Gastroesophageal sphincter (tissue), 4 donors: ENCODE results near the gene SNRNP48. TPM values are rescaled to one million over a fixed set of nuclear protein-coding genes. Genes with fewer than 3 reads are reported as not detected.

Experiments
- ATAC-seq: fragments of 150-250 bp; one replicate; pipeline ENCODE4 v1.9.1; 2016; ENCODE audit warnings: mild to moderate bottlenecking, moderate library complexity
- H3K27ac ChIP-seq, 4 donors: fragments of 200-600 bp; sonication (generic) in 3 of 4; 1 replicate in 3 of 4; 2 replicates in 1 of 4; pipeline ENCODE4 v1.5.1; 2016 to 2019
- H3K27me3 ChIP-seq: fragments of 200-600 bp; sonication (generic); one replicate; pipeline ENCODE4 v1.5.1; 2019
- H3K36me3 ChIP-seq, 2 donors: fragments of 200-600 bp; sonication (generic); one replicate each; pipeline ENCODE4 v1.5.1; 2019; ENCODE audit warnings: control low read depth in 1 of 2
- H3K4me1 ChIP-seq, 3 donors: fragments of 200-600 bp; sonication (generic); 1 replicate in 2 of 3; 2 replicates in 1 of 3; pipeline ENCODE4 v1.5.1; 2016 to 2019; ENCODE audit warnings: control low read depth in 2 of 3
- H3K4me3 ChIP-seq, 2 donors: fragments of 200-600 bp; sonication (generic); one replicate each; pipeline ENCODE4 v1.5.1; 2019; ENCODE audit warnings: mild to moderate bottlenecking in 1 of 2, moderate library complexity in 1 of 2
- H3K9me3 ChIP-seq, 3 donors: fragments of 200-600 bp; sonication (generic); one replicate each; pipeline ENCODE4 v1.5.1; 2017 to 2019; ENCODE audit warnings: control low read depth in 2 of 3
- CTCF ChIP-seq, 4 experiments: fragments of 200-600 bp in 2 of 4; fragments of 450-650 bp in 2 of 4; sonication (generic) in 1 of 4; IDR thresholded peaks; one replicate each; pipeline ENCODE4 v1.5.1; 2017 to 2019; ENCODE audit warnings: antibody characterized with exemption in 4 of 4, mild to moderate bottlenecking in 2 of 4, moderate library complexity in 2 of 4
- EP300 ChIP-seq: sonication (generic); formaldehyde crosslinking; IDR thresholded peaks from one replicate; pipeline ENCODE4 v1.6.1; 2017; ENCODE audit warnings: antibody characterized with exemption, mild to moderate bottlenecking
- POLR2A ChIP-seq, 2 donors: fragments of 450-650 bp; IDR thresholded peaks; one replicate each; pipeline ENCODE4 v1.6.1; 2017; ENCODE audit warnings: antibody characterized with exemption in 2 of 2, mild to moderate bottlenecking in 2 of 2, moderate library complexity in 1 of 2
- POLR2AphosphoS5 ChIP-seq: sonication (generic); formaldehyde crosslinking; IDR thresholded peaks from one replicate; pipeline ENCODE4 v1.6.1; 2017; ENCODE audit warnings: antibody characterized with exemption
- WGBS, 2 donors: methylation state at CpG; one replicate each; pipeline ENCODE4 v1.1.5; 2018; ENCODE audit warnings: low coverage in 1 of 2; 5-methylcytosine and 5-hydroxymethylcytosine counted together
- total RNA-seq, 4 donors: library from RNA; depleted of rRNA; stranded (reverse); fragments of >200 nt; gene quantifications; one replicate each; pipeline ENCODE4 v1.1.0, GENCODE V29; 2016

The SNRNP48 gene
- total RNA-seq, 4 donors from 2014 or later: 11.4 to 18.9 (median 13.9) TPM

- H3K27me3 ChIP-seq: peaks cover 80% of the 10 kb centered on the region
- no peaks in the 10 kb centered on the region for H3K9me3 ChIP-seq
- no peak overlapping the region for H3K27ac ChIP-seq
- no peaks in the 10 kb centered on the region for H3K36me3 ChIP-seq
- peaks cover 0 to 22% (median 21%) of the 10 kb centered on the region in 3 donors for H3K4me1 ChIP-seq
- H3K4me3 ChIP-seq: no peak overlapping the region
- 69 to 84% methylated on average over 4 to 6 of the region's 6 CpGs for WGBS, 2 donors
- ATAC-seq: no peak
- TF ChIP-seq CTCF (IDR thresholded peaks at IDR 0.05): no peak
- TF ChIP-seq EP300: no peak
- no peak for TF ChIP-seq POLR2A (IDR thresholded peaks at IDR 0.05)
- TF ChIP-seq POLR2AphosphoS5: no peak
Observed at GRCh38 chr6:7546020-7546369, 44.0 kb upstream of the SNRNP48 start.

- ATAC-seq: no peak
- TF ChIP-seq POLR2AphosphoS5 (no peak), EP300 (no peak), CTCF (IDR thresholded peaks at IDR 0.05) (no peak), POLR2A (IDR thresholded peaks at IDR 0.05) (no peak)
- Histone ChIP-seq H3K4me3 (no peak overlapping the region), H3K4me1 (peaks cover 0 to 18% (median 17%) of the 10 kb centered on the region in 3 donors), H3K9me3 (no peaks in the 10 kb centered on the region), H3K27ac (no peak overlapping the region), H3K27me3 (peaks cover 78% of the 10 kb centered on the region), H3K36me3 (no peaks in the 10 kb centered on the region)
- 89 to 100% methylated on average over 2 of the region's 2 CpGs for WGBS, 2 donors
Observed at GRCh38 chr6:7546383-7546782, 43.6 kb upstream of the SNRNP48 start.

- H3K27ac ChIP-seq: no peak overlapping the region
Observed at GRCh38 chr6:7546896-7547295, 43.1 kb upstream of the SNRNP48 start.

GRCh38 chr6:7547315-7547714 is 42.7 kb upstream of the SNRNP48 start:
- Histone ChIP-seq H3K27me3 (peaks cover 73% of the 10 kb centered on the region), H3K4me1 (peaks cover 0 to 9% (median 8%) of the 10 kb centered on the region in 3 donors), H3K4me3 (no peak overlapping the region), H3K36me3 (no peaks in the 10 kb centered on the region), H3K27ac (no peak overlapping the region), H3K9me3 (no peaks in the 10 kb centered on the region)
- TF ChIP-seq POLR2A (IDR thresholded peaks at IDR 0.05) (no peak), POLR2AphosphoS5 (no peak), CTCF (IDR thresholded peaks at IDR 0.05) (no peak), EP300 (no peak)
- ATAC-seq: no peak
- 95 to 100% methylated on average over 4 of the region's 4 CpGs for WGBS, 2 donors

More at GRCh38 chr6:7546896-7547295, 43.1 kb upstream of the SNRNP48 start:
- no peaks in the 10 kb centered on the region for H3K36me3 ChIP-seq
- WGBS, 2 donors: 70% methylated on average over 2 of the region's 4 CpGs; no CpG with 5 or more reads in 1 of the 2 donors
- TF ChIP-seq EP300 (no peak), POLR2AphosphoS5 (no peak), CTCF (IDR thresholded peaks at IDR 0.05) (no peak), POLR2A (IDR thresholded peaks at IDR 0.05) (no peak)
- H3K27me3 ChIP-seq: peaks cover 77% of the 10 kb centered on the region
- H3K4me3 ChIP-seq: no peak overlapping the region
- no peaks in the 10 kb centered on the region for H3K9me3 ChIP-seq
- ATAC-seq: no peak
- peaks cover 0 to 13% (median 12%) of the 10 kb centered on the region in 3 donors for H3K4me1 ChIP-seq

GRCh38 chr6:7550433-7550801 is 39.6 kb upstream of the SNRNP48 start:
- ATAC-seq: no peak
- 77 to 81% methylated on average over 2 of the region's 2 CpGs for WGBS, 2 donors

More at GRCh38 chr6:7550433-7550801, 39.6 kb upstream of the SNRNP48 start:
- no peaks in the 10 kb centered on the region for H3K9me3 ChIP-seq
- no peak overlapping the region for H3K4me3 ChIP-seq
- H3K4me1 ChIP-seq: no peaks in the 10 kb centered on the region
- no peak overlapping the region for H3K27ac ChIP-seq
- no peaks in the 10 kb centered on the region for H3K36me3 ChIP-seq
- H3K27me3 ChIP-seq: peaks cover 66% of the 10 kb centered on the region
- TF ChIP-seq POLR2AphosphoS5 (no peak), EP300 (no peak), POLR2A (IDR thresholded peaks at IDR 0.05) (no peak), CTCF (IDR thresholded peaks at IDR 0.05) (no peak)
